CD4-positive, alpha-beta T cell treated with Interleukin-6 at 100 ng/mL for 8 hours (primary cell): ENCODE data around the gene SGF29.
"Not testable (repeated sequence)": the region's sequence is repeated elsewhere in the genome, so short reads cannot be mapped to it uniquely, and the experiment has no call there.

Experiments
- DNase-seq: peaks from one replicate; pipeline ENCODE4 v3.0.0-alpha.2; 2020; ENCODE audit warnings: mixed read lengths, low spot score

Gene SGF29

DNA sequence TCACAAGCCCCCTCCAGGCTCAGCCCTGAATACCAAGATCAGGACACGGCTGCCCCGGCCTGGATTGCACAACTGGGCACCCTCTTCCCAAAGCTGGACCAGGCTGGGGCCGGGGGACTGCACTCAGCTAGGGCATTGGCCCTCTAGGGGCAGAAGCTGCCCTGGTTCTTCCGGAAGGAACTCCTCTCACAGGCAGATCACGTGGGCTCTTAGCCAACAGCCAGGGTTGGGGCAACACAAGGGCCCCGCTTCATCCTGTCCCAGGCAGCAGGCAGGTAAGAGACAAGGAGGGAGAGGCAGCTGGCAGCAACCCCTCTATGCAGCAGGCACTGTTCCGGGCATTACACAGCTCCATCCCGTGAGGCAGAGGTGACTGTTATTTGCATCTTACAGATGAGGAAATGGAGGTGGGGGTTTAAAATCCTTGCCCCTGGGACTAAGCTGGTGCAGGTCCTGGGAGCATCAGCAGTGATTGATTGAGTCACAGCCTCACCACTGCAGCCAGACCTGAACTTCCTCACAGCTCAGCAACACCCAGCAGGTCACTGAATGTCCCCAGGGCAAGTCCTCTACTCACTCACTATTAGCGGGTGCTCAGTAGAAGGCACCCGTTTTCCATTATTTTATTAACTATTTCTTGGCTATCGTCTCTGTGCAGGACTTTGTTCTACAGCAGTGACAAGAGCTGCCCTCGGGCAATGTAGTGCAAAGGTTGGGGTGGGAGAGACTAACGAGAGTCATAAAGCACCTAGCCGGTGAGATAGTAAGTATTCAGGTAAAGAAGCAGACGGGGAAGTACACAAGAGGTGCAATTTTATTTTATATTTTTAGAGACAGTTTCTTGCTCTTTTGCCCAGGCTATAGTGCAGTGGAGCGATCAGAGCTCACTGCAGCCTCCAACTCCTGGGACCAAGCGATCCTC, 58.9 kb downstream of the SGF29 start:
- DNase-seq, result not testable (repeated sequence)

DNA sequence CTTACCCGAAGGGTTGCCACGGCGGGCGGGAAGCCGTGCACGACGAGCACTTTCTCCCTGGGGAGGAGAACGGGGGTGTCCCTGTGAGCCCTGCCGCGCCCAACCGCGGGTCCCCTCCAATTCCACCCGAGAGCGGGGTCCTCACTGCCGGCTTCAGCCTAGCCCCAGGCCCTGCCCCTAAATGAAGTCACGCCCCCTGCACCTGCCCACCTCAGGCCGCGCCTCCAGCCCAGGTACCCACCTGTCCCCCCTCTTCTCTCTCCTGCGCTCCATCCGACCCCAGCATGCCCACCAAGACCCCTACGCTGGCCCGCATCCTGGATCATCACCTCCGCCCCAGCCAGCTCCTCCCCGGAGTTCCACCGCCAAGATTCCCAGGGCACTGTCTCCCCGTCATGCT, 60.2 kb downstream of the SGF29 start:
- not testable (repeated sequence) for DNase-seq

DNA sequence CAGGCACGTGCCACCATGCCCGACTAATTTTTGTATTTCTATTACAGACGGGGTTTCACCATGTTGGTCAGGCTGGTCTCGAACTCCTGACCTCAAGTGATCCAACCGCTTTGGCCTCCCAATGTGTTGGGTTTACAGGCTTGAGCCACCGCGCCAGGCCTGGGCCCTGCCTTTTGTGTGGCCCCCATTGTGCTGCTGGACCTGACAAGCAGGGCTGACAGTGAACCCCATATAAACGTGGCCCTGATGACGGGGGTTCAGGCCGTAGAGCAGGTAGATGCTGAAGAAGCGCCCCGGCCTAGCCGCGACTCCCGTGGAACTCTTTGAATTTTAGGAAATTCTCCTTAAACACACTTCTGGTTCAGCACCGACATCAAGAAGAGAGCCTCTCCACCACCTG, 60.8 kb downstream of the SGF29 start:
- DNase-seq, result not testable (repeated sequence)

DNA sequence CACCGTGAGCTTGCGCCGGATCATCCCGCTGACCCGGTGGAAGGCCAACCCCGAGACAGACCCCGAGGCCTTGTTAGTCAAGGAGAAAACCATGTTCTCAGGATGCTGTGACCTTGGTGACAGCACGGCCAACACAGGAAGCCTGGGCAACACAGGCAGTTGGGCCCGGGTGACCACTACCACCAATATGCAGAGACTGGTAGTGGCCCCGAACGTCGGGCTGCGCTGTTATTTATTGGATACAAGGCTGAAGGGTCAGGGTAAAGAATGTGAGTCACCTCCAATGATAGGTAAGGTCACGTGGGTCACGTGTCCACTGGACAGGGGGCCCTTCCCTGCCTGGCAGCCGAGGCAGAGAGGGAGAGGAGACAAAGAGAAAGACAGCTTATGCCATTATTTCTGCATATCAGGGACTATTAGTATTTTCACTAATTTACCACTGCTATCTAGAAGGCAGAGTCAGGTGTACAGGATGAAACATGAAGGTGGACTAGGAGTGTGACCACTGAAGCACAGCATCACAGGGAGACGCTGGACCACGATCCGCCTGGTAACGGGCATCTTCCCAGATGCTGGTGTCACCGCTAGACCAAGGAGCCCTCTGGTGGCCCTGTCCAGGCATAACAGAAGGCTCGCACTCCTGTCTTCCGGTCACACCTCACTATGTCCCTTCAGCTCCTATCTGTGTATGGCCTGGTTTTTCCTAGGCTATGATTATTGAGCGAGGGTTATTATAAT, 61.9 kb downstream of the SGF29 start:
- not testable (repeated sequence) for DNase-seq

DNA sequence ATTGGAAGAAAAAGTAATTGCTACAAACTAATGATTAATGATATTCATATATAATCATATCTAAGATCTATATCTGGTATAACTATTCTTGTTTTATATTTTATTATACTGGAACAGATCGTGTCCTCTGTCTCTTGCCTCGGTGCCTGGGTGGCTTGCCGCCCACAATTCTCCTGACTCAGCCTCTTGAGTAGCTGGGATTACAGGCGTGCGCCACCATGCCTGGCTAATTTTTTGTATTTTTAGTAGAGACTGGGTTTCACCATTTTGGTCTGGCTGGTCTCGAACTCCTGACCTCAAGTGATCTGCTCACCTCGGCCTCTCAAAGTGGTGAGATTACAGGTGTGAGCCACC, 62.5 kb downstream of the SGF29 start:
- not testable (repeated sequence) for DNase-seq

DNA sequence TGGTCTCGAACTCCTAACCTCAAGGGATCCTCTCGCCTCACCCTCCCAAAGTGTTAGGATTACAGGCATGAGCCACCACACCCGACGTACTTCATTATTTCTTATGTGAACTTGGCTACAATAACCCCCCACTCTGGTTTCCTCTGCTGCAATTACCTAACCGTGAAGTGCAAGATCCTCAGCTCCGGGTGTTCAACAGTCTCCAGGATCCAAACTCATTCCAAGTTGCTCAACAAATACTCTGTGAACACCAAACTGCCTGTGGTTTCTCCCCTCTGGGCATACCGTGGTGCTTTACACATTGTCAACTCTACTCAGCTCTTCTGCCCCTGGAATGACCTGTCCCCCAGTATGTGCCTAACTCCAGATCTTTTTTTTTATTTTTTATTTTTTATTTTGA, 62.9 kb downstream of the SGF29 start:
- no peak for DNase-seq

DNA sequence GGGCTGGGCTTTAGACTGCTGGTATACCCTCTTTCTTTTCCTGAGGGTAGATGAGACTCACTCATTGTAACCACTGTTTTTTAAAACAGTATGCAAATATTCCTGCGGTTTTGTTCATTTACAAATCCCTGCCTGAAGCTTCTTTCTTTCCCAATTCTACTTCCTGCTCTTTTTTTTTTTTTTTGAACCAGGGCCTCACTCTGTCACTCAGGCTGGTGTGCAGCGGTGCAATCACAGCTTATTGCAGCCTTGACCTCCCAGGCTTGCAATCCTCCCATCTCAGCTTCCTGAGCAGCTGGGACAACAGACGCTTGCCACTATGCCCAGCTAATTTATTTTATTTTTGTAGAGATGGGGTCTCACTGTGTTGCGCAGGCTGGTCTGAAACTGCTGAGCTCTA, 64.2 kb downstream of the SGF29 start:
- DNase-seq, result no peak

DNA sequence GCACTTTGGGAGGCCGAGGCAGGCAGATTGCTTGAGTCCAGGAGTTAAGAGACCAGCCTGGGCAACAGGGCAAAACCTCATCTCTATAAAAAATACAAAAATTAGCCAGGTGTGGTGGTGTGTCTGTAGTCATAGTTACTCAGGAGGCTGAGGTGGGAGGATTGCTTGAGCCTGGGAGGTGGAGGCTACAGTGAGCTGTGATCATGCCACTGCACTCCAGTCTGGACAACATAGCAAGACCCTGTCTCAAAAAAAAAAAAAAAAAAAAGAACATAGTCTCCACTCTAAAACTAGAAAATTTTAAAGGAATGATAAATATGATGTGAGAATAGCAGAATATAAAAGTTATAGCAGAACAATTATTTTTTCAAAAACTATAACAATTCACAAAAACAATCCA, 66.6 kb downstream of the SGF29 start:
- DNase-seq, result not testable (repeated sequence)

DNA sequence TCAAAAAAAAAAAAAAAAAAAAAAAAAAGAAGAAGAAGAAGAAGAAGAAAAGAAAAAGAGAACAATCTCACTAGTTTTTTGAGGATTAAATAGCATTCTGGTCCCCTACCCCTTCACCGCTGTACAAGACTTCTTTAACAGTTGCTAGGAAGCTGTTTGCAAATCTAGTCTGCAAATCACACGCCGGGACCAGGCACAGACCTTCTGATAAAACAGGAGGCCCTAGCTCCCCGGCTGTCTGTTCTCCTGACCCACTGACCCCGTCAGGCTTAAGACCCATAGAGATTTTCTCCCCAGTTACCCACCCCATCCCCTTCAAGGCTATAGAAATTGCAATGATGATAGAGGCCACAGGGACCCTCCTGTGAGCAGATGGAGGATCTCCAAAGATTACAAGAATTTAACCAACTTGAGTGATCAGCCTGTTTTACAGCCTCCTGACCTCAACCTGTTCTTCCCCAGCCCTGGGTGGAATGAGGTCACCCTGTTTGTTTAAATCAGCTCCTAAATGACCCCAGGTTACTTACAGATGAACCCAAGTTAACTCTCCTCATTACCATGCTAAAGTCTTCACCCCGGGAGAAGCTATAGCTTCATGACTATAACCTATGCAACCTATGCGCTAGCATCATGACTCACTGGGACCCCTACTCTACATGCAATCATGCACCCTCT, 67.9 kb downstream of the SGF29 start:
- no peak for DNase-seq

DNA sequence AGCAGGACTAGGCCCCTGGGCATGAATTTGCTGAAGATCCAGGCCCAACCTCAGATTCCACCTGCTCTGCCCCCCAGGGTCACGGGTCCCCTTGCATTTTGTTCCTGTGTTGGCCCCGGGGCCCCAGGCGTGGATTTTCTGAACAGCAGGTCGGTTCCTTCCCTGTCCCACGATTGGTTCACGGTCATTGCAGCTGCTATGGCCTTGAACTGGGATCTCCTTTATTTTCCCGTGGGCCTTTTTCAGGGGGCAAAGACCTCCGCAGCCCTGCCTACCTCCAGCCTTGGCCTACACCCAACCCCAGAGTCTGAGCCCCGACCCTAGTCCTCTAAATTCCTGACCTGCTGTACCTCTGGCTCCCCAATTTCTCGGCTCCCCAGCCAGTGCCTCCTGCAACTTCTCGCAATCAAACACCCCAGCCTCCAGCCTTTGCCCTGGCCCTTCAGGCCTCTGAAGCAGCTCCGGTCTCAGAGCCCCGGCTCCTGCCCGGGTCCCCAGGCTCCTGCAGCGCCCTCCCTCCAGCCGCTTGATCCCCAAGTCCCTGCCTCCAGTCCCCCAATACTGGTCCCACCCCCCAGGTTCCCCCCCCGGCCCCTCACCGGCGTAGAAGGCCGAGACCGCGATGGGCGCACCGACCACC, 68.9 kb downstream of the SGF29 start:
- not testable (repeated sequence) for DNase-seq

DNA sequence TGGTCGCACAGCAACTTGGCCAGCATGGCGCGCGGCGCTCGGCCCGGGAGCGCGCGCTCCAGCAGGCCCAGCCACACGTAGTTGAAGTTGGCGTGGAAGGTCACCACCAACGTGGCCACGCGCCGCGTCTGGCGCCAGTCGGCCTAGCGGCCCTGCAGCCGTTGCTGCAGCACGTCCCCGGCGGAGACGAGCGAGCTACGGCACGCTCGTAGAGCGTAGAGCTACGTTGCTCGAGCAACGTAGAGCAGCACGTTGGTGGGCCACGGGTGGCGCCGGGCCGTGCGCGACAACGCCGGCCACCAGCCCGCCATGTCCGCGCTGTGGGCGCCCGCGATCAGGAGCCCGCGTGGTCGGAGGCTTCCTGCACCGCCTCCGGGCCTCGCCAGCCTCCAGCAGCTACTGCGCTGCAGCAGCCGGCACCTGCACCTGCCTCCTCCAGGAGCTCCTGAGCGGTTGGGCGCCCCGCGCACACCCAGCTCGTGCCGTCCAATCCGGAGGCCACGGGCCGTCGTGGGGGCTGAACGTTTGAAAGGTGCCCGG, 69.5 kb downstream of the SGF29 start:
- peak; percentile 64 for DNase-seq

DNA sequence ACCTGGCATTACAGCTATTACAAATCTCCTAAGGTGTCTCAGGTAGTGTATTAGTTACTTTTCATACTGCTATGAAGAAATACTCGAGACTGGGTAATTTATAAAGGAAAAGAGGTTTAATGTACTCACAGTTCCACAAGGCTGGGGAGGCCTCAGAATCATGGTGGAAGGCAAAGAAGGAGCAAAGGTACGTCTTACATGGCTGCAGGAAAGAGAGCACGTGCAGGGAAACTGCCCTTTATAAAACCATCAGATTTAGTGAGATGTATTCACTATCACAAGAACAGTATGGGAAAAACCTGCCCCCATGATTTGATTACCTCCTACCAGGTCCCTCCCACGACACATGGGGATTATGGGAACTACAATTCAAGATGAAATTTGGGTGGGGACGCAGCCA, 77.2 kb downstream of the SGF29 start:
- not testable (repeated sequence) for DNase-seq

DNA sequence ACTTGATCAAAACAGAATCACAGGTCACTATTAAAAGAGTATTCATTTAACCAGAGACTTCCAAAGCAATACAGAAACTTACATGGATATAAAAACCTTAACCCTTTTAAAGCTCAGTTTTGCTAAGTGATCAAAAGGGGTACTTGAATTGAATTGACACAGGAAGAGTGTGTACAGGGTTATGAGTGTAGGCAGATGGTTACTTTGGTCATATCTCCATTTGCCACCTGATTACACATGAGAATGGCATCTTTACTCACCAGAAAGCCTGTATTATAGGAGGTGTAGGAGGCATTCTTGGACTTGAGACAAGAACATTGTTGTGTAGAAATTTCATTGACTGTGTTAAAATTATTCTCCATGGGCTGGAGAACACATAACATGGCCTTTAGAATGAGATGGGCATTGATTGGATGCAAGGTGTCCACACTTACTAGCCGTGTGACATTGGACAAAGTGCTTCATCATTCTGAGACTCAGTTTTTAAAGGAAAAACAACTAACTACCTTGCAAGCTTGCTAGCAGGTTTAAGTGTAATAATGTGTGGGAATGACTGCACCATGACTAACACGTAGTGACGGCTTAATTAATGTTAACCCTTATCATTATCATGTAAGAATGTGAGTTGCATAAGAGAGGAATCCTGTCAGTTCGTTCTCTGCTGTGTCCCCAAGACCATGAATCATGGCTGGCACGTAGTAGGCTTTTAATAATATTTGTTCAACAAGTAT, 82.5 kb downstream of the SGF29 start:
- DNase-seq, result not testable (repeated sequence)

DNA sequence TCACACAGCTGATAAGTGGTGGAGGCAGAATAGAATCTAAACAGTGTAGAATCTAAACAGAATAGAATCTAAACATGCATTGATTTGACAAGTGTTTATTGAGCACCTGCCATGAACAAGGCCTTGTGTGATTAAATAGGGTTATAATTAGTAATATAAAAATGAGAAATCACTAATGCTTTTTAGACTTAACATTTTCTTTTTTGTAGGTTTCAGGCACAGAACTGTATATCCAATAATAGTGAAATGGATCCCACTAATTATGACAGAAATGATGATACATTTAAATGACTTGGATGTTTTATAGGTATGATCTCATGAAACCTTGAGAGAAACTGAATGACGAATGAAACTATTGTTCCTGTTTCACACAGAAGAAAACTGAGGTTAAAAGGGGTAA, 84.0 kb downstream of the SGF29 start, which contains the start of gene NPIPB8:
Gene NPIPB8 (plus strand): TSS at position 301 of the 400 bp plus-strand sequence. CDS start 296 bp downstream, outside the sequence.
- not testable (repeated sequence) for DNase-seq

DNA sequence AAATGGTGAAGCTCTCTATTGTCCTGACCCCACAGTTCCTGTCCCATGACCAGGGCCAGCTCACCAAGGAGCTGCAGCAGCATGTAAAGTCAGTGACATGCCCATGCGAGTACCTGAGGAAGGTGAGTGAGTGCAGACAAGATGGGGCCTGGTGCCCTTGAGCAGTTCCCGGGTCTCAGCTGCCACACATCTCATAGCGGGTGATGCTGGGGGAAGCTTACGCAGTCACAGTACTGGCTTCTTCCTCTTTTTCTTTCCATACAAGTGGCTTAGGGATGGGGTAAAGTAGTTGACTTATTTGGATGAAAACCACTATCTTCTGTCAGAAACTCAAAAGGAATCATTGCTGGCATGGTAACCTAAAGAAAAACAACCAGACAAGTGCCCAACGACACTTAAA, 84.6 kb downstream of the SGF29 start:
- not testable (repeated sequence) for DNase-seq

DNA sequence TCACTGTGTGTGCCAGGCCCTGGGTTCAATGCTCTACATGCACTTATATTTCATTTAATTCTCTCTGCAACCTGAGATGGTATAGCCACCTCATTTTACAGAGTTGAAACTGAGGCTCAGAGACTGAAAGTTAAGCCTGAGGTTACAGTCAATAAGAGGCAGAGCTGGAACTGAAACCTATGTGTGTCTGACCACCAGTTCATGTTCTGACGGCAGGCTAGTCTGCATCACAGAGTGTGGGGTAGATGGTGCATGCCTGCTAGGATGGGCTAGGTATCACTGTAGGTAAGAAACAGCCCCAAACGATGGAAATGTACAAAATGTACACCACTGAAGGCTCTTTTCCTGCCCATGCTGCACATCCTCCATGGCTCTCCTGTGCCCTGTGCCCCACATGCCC, 86.2 kb downstream of the SGF29 start:
- not testable (repeated sequence) for DNase-seq
